HEK293T (cell line): ENCODE measurements around the gene THSD7B.

Source experiments
- FOXK2 ChIP-seq: fragments of 450-650 bp; IDR thresholded peaks from 2 replicates; pipeline ENCODE4 v1.6.1; 2016; ENCODE audit warnings: mild to moderate bottlenecking
- SUZ12 ChIP-seq: fragments of 450-650 bp; IDR thresholded peaks from 2 replicates; pipeline ENCODE4 v1.6.1; 2016; ENCODE audit warnings: mild to moderate bottlenecking

DNA sequence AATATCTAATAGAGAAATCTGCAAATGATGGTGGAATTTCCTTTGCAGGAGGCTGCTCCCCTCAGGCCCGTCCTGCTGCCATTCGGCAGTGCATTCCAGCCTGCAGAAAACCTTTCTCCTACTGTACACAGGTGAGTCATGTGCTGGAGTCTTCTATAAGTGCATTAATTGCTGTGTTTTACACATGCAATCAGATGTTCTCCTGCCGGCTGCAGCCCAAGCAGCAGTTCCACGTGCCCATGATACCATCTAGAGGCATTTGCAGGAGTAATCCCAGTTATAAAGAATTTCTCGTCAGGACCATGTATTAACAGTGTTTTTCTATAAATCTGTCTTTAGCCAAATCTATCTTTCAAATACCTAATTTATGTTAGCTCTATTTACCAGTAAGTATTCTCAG, 894.3 kb downstream of the THSD7B start:
- TF ChIP-seq SUZ12 (no peak), FOXK2 (no peak)
